Coronary artery (tissue), 2 donors: Measurements from ENCODE around the gene PRRX1.

ENCODE experiments used
- DNase-seq: peaks from one replicate; pipeline ENCODE4 v3.0.0-alpha.2; 2017; ENCODE audit warnings: low spot score
- H3K27ac ChIP-seq, 2 donors: fragments of 200-600 bp; sonication (generic); one replicate each; pipeline ENCODE4 v1.5.1; 2016 to 2019
- H3K4me3 ChIP-seq: fragments of 200-600 bp; sonication (generic); 2 replicates; pipeline ENCODE4 v1.5.1; 2016; ENCODE audit warnings: mild to moderate bottlenecking, moderate library complexity
- CTCF ChIP-seq: fragments of 200-600 bp; sonication (generic); IDR thresholded peaks from one replicate; pipeline ENCODE4 v1.5.1; 2019; ENCODE audit warnings: antibody characterized with exemption

The PRRX1 gene

DNA sequence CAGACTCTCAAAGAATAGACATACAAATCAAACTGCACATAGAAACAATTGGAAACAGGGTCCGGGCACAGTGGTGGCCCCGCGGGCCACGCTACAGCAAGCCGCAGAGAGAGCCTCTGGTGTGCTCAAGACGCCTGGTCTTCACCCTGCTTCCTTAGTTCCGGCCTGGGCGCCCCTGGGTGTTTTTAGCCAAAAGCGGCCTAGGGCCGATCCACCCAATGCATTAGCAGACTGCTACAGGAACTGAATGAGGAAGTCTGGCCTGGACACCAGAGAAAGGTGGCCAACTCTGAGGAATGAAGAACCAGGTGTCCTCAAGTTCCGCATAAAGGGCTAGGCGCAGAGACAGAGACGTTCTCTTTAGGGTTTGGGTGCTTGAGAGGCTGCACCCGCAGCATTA lies 1.7 kb downstream of the PRRX1 start:
- no peak for TF ChIP-seq CTCF
- Histone ChIP-seq H3K27ac (peak overlapping the region; percentile 90 to 97), H3K4me3 (peak overlapping the region; percentile 71)
- no peak for DNase-seq

DNA sequence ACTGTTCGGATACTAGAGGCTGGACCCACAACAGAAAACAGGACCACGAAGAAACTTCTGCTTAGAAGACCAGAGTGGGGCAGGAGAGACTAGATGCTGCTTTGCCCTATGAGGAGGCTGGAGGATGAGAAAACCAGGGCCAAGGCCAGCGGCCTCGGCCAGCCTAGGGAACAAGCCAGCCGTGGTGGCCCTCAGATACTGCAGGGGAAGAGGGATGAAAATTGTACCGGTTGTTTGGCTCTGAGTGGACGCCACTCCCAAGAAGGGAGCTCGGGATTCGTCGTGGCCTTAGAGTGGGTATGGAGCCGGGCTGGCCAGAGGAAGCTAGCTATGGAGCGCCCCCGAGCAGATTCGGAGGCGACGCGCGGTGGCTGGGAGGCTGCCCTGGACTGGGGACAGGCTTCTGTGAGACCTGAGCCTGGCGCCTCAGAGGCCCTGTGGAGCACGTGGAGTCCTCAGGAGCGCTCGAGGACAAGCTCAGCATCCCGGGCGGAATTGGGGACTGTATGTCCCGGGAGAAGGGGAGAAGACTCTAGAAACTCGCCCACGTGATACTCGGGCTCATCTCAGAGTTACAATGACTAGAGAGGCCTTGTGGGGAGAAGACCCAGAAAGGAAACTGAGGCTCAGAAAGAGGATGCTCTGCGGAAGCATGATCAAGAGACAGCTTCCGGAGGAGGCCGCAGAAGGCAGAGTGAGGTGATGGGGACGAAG lies 2.8 kb downstream of the PRRX1 start:
- Histone ChIP-seq H3K4me3 (peak overlapping the region; percentile 71), H3K27ac (peak overlapping the region in 1 of 2 donors; percentile 90)
- TF ChIP-seq CTCF: no peak
- no peak for DNase-seq

DNA sequence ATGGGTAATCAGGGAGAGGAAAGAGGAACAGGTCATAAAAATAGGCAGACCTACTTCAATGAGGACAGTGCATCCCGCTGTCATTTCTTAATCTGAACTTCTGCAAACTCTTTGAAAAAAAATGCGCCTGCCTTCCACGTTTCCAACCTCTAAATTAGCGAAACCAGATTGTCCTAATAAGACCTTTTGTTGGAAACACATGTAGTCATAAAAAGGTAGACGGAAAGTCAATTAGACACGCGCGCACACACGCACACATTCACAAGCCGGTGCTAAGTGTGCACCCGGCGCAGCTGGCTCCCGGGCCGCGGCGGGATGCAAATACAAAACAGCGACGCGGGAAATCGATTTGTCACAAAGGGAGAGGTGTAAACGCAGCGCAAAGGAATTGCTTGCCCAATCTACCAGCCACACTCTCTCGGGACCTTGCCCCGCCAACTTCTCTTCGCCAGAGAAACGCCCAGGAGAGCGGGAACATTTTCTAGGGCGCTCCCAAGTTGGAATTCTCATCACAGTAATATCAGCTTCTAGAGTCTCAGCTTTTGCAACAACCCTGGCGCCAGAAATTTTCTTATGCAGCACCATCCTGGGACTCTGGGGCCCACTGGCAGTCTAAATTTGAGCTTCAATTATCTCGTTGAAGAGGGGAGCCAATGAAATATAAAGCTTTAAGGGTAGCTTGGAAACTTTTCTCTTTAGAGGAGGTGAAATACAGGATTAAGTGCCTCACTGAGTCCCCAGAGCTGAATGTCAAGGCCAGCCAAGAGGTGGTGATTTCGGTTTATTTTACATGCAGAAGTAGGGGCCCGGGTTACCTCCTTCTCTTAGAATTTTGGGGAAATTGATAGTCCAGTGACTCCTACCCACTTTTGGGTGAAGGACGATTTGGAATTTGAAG lies 4.5 kb downstream of the PRRX1 start:
- TF ChIP-seq CTCF: no peak
- H3K27ac ChIP-seq: peak overlapping the region; percentile 51 to 90
- no peak for DNase-seq
- H3K4me3 ChIP-seq: peak overlapping the region; percentile 48

- no peak for DNase-seq
- Histone ChIP-seq H3K27ac (peak overlapping the region; percentile 51 to 90), H3K4me3 (peak overlapping the region; percentile 48)
- no peak for TF ChIP-seq CTCF
Measured at GRCh38 chr1:170669107-170669445, 5.1 kb downstream of the PRRX1 start.

- no peak for TF ChIP-seq CTCF
- H3K27ac ChIP-seq: peak overlapping the region in 1 of 2 donors; percentile 72
- DNase-seq: no peak
- H3K4me3 ChIP-seq: no peak overlapping the region
Measured at GRCh38 chr1:170669586-170670530, 5.9 kb downstream of the PRRX1 start.

GRCh38 chr1:170670802-170671628 lies 7.1 kb downstream of the PRRX1 start:
- TF ChIP-seq CTCF: no peak
- Histone ChIP-seq H3K27ac (peak overlapping the region in 1 of 2 donors; percentile 57), H3K4me3 (peak overlapping the region; percentile 49)
- no peak for DNase-seq
